Activated CD4-positive, alpha-beta T cell treated with anti-CD3 and anti-CD28 coated beads for 1 hour (primary cell): ENCODE results near the gene RYR2.

Experiments
- DNase-seq: peaks from one replicate; pipeline ENCODE4 v3.0.0-alpha.2; 2020

RYR2 gene

DNA sequence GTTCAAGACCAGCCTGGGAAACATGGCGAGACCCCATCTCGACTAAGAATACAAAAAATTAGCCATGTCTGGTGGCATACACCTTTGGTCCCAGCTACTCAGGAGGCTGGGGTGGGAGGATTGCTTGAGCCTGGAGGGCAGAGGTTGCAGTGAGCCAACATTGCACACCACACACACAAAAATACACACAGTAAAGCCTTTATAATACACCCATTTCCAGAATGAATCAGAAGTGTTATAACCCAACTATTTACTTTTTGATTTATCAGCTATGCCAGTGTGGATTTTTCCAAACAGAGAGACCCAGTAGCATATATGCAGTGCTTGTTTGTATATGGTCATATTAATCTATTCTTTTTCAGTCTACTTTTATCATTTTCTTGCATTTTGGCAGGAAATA lies 648.7 kb downstream of the RYR2 start:
- DNase-seq = no peak

DNA sequence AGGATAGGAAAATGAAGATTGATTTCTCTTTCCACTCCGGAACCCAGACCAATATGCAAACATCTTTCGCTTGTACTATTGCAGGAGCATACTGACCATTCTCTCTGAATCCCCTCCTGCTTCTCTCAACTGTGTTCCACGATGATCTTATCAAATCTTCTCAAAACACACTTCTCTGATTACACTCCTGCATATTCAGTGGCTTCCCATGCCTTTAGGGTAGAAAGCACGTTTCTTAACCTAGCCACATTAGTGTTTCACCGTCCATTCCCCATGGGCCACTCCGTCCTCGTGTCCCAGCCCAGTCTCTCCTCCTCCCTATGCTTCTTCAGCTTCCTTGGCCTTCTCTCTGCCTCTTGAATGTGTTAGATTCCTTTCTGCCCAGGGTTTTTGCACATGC lies 650.3 kb downstream of the RYR2 start:
- DNase-seq = no peak

DNA sequence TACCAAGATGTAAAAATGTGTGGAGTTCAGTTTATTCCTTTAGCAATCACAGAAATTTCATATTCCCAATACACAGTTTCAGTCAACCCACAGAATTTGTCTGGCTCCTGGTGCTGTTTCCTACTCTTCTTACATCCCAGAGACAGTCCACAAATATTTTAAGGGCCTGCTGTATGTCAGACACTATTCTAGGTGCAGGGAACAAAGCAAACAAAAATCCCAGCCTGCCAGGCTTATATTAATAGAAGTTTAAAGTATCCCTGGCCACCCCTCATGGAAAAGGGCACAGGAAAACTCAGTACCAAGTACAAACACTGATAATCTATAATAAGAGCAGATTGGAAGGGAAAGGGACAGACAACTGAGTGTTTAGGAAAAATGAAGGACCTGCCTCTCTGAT lies 653.9 kb downstream of the RYR2 start:
- DNase-seq = no peak

DNA sequence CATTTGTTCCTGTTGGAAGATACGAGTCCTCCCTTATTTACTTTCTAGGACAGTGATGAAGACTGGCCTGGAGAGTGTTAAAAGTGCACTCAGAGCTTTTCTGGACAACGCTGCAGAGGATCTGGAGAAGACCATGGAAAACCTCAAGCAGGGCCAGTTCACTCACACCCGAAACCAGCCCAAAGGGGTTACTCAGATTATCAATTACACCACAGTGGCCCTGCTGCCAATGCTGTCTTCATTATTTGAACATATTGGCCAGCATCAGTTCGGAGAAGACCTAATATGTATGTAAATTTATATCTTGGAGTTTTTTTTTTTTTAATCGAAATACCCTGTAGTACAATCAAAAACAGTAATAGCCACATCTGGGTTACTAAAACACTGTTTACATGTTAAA lies 658.2 kb downstream of the RYR2 start:
- DNase-seq = no peak

DNA sequence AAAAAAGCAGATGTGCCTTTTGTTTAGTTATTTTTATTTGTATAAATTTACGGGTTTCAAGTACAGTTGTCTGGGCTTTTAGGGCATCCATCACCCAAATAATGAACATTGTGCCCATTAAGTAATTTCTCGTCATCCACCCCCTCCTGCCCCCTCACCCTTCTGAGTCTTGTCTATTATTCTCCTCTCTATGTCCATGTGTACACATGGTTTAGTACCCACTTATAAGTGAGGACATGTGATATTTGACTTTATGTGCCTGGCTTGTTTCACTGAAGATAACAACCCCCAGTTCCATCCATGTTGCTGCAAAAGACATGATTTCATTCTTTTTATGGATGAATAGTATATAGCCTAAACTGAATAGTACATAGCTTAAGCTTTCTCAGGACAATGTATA lies 659.5 kb downstream of the RYR2 start:
- DNase-seq = no peak

DNA sequence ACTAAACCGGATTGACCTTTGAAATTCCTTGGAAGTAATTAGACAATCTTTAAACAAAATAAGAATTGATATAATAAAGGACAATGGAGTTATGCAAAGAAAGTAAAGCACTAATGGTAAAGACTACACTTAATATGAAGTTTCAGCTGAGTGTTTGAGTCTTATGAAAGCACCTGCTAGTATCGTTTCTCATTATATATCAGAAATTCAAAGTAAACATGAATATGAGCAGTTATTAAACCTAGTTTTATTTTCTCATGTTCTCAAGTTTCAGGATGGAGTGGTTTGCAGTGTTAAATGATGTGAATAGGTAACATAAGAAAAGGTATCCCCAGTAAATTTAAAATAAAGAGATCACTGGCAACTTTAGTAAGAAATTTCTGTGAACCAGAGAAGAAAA lies 660.2 kb downstream of the RYR2 start:
- DNase-seq = no peak

DNA sequence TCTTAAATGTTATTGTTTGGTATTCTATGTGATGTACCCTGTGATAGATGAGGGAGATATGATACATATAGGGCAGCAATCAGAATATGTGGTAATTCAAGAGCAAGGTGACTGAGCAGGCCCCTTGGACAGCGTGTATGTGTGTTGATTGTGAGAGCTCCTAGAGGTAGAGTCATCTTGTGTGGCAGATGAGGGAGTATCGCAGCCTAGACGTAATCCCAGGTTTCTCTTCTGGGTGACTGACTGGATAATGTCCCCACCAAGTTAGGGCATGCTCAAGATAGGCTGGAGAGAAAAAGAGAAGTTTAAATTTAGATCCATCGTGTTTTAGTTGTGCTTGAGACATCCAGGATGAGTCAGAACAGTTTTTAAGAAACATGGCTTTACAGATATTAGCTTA lies 663.5 kb downstream of the RYR2 start:
- DNase-seq = no peak

DNA sequence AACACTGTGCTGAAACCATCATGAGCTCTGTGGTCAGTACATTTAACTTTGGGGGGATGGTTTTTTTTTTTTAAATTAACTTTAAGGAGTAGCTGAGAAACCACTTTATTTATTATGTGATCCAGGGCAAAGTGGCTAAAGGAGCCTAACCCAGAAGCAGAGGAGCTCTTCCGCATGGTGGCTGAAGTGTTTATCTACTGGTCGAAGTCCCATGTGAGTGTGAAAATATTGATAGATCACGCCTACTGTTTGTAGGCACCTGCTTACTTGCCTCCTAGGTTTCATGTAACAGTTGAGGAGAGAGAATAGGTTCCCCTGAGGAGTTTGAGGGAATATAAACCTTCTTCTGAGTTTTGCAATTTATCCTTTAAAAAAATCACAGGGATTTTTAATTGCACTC lies 667.4 kb downstream of the RYR2 start:
- no peak for DNase-seq

DNA sequence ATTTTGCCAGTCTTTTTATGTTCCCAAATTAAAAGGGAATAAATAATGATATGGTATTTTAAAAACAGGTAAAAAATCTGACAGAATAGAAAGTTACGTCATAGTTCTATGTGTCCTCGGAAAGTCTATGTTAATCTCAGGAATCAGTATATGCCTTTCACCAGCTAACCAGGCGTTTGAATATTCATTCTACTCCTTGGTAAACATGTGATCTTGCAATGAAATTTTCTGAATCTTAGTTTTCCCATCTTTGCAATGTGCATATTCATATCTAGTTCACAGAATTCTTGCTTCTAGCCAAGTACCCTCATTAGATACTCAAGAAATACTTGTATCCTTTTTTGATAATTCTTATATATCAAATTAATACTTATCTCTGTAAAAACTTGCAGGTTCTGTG lies 669.3 kb downstream of the RYR2 start:
- DNase-seq = no peak

DNA sequence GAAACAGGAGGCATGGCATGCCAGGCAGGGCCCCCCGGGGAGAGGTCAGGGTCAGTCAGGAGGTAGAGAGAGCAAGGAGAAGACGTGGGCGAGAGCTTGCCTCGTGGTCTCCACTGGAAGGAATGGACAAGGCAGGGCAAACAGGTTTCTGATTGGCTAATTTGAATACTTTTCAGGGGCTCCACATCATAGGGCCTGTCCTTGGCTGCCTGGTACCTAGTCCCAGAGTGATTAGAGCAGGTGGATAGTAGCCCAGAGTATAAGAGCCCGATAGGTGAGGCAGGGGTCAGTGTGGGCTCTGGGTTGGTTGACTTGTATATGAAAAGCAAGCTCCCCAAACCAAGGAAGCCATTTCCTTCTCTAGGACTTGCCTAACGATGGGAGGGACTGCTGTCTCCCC lies 670.1 kb downstream of the RYR2 start:
- DNase-seq = no peak

DNA sequence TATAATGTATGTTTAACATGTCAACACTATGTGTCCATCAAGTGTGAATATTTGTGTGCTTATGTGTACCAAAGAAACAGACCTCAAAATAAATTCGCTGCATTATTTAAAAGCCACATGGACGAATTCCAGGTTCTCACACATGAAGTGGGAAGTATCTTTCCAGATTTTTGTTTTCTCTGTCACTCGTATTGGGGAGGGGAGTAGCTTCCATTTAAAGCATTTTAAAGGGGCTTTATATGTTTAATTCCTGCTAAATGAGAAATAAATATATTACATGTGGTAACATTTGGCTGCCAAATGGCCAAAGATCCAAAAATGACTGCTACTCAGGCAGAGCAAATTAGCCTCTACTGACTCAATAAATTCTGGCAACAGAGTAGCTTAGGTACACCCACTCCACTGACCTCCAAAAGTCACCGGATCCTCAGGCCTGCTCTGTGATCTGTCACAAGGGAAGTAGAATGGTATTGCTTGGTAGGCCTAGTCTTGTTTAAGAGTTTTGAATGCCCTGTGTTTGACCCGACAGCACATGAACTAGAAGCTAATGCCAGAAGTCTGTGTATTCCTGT lies 670.7 kb downstream of the RYR2 start:
- DNase-seq = no peak

DNA sequence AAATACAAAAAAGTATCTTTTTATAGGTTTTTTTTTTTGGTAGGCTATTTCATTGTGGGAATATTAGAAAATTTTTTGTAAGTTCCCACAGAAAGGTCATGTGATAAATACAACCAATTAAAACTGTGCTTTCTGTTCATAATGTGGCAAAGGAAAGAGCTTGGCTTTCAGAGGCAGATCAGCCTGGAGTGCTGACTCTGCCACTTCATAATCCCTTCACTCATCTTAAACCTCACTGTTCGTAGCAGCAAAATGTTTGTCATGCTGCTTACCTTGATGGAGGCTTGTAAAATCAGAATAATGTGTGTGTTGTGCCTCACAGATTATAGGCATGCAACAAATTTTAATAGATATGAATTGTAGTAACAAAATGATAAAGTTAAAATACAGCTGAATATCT lies 671.9 kb downstream of the RYR2 start:
- DNase-seq = no peak

DNA sequence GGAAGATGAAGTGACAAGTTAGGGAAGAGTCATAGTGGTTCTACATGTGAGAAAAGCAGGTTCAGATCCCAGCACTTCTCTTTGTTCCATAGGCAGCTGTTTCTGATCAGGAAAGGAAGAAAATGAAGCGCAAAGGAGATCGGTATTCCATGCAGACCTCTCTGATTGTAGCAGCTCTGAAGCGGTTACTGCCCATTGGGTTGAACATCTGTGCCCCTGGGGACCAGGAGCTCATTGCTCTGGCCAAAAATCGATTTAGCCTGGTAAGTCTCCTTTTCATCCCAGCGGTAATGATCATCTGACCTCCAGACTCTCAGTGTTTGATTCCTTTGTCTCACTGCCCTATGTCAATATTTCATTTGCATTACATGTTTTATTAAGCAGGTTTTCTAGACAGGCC lies 675.1 kb downstream of the RYR2 start:
- DNase-seq = no peak

DNA sequence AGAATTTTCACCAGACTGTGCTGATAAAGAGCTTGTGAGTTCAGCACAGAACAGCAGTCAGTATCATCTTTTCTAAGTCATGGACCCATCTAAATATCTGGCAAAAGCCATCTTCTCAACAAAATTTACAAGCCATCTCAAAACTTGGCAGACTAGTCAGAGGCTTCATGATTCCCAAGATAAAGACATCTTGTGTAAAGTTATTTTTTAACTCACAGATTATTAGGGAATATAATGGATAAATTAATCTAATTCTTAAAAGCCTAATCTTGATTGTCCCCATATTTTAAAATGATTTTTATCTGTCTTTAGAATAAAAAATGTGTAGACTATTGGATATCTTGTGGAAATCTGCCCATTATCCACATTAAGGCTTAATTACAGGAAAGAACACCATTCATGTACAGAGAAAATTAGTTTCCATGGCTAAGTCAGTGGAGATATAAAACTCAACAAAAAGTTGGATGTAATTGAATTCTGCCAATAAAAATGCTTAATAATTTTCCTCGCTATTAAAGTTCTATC lies 688.9 kb downstream of the RYR2 start:
- DNase-seq = no peak

DNA sequence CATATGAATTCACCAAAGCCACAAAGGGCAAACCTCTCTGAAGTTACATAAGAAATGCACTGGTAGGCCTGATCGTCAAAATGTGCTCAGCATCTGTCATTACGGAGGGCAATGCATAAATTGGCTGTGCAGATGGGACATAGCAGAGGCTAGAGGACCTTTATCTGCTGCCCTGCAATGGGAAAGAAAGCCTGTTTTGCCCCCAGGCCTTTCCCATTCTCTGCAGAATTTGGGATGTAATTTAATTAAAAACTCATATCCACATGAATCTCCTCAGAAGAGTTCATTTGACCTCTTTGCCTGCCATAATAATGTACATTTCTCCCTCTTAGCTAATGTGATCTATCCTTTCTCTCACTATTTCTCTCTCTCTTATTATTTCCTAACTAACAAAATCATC lies 690.7 kb downstream of the RYR2 start:
- DNase-seq = no peak

DNA sequence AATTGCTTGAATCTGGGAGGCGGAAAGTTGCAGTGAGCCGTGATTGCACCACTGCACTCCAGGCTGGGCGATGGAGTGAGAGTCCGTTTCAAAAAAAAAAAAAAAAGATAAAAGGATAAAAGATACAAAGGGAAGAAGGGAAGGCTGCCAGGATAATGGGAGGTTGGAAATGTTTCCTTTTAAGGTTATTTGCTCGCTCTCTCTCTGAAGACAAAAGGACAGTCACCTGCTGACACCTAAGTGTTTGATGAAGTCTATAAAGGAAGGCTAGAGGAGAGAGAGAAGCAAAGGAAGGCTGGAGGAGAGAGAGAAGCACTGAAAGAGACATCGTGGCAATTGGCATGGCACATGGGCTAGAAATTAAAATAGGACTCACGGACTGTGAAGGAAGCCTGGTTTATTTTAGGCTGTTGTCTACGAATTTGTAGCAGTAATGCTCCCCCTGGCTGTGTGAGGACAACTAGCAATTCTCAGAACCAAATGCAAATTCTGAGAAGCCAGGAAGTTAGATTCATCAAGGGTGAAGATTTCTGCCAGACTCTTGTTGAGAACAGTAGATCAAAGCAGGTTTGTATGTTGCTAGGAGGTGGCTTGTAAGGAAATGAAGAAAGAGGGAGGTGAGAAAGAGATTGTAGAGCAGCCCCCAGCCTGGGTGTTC lies 694.5 kb downstream of the RYR2 start:
- no peak for DNase-seq

DNA sequence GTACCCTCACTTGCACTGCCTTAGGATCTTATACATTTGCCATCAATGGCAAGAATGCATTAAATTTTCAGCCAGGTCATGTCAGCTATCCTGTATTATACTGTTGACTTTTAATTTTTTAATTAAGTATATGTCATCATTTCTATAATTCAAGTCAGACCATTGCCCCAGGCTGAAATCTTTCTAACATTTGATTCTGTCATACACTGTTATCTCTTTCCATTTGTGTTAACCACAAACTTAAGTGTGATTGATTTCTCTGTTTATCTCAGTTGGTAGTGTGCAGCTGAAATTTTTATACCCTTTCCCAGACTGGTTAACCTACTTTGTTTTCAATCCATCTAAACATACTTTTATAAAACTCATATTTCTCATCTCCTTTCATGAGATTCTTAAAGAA lies 695.5 kb downstream of the RYR2 start:
- DNase-seq = no peak

DNA sequence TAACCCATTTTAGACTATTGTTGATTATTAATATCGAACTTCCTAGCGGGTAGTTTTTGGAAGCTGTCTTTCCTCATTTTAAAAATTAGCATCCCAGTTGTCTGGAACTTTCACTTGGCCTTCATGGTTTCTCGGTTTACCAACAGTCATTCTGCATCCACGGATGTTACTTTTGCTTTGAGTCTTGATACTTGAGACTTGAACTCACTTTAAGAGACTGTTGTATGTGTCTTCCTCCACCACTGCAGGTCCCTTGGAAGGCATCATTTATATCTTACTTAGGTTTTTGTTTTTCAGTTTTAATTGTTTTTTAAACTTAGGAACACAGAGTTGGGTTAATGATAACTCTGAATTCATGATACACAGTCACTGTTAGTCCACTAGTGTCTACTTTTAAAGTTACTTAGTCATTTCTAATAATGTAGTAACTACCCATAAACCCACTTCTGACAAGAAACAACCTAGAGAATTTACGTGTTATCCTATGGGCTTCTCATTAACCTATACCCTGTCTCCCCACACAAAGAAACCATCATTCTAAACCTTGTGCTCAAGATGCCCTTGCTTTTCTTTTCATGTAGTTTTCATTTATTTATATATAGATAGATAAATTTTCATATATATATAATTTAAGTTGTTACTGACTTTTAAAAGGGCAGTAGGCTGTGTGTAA lies 696.1 kb downstream of the RYR2 start:
- no peak for DNase-seq

DNA sequence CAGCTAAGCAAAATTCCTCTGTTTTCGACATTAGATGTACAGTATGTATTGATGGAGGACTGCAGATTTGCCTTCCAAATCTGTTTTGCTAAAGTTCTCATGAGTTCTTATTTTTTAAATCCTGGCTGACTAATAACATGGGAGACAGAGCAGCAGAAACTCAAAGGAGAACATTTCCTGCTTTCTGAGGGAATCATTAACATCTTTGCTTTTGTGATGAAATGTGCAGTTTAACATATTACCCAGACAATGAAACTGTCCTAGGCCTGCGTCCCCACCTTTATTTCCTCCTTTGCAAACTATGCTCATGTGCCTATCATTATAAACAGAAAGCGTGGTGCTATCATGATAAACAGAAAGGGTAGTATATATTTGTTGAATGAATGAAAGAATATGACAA lies 698.9 kb downstream of the RYR2 start:
- DNase-seq = no peak

DNA sequence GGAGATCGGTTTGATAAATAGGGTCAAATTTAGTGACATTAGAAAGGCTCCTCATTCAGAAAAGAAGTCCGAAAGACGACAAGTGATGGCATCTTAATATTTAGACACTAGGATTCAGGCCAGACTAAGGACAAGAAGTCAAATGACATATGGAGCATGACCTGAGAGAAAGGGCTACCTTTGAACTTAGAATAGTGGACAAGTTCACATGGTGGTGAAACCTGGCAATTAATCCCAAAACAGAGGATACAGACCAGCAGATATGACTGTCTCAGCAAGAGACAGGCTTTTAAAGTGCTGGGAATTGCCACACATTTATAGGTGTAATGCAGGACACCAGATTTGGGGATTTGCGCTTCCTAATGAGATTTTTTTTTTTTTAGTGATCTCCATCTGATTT lies 703.6 kb downstream of the RYR2 start:
- no peak for DNase-seq

DNA sequence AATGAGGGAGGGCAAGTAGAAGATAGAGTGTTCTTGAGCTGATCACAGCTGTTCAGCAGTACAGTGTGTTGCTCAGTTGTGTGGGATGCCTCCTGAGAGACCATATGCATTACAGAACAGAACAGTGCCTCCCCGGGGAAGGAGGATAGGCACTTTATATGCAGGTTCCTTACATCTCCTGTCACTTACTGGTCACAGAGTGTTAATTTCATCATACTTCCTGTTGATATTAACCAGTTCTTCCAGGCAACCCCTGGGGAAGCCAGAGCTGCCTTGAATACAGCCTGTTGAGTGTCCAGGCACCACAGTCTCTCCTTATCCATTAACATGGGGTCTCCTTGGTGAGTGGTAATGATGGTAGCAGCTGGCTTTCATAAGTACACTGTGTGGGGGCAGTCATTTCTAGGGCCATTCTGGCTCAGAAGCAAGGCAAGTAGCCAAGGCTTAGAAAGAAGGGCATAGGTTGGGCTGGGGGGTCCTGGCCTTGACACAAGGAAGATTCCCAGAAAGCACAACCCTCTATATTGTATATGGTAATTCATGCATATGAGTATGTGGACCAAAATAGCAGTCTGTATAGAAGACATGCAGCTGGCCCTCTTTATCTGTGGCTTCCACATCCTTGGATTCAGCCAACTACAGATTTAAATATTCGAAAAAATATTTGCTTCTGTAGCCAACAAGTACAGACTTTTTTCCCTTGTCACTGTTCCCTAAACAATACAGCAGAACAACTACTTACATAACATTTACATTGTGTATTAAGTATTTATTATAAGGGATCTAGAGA lies 706.4 kb downstream of the RYR2 start:
- no peak for DNase-seq

DNA sequence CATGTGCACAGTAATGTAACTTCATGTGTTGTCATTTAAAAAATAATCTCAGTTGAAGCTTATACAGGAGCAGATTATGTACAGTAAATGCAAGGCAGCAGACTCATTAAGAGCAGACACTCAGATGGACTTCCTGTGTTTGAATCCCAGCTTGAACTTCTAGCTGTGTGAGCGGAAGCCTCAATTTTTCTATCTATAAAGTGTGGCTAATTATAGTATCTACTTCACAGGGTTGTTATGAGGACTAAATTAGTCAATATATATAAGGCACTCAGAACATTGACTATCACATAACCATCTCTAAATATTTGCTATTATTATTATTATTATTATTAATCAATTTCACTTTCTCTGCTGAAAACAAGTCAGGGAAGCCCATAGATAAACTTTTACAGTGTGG lies 707.1 kb downstream of the RYR2 start:
- no peak for DNase-seq

DNA sequence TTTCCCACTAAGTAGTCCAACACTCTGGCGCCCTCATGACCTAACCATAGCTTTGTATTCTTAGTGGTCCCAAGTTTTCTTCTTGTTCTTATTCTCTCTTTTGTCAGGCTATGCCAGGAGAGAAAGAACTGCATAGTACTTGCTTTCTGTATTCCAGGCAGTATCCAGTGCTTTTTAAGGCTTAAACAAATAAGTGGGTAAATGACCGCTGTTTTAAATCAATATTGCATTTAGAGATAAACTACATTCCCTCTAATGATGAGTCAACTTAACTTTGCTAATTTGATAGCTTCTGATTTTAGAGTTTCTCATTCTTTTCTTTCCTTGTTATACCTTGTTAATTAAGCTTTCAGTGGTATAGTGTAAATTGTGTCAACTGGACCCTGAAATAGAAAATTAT lies 709.1 kb downstream of the RYR2 start:
- no peak for DNase-seq

DNA sequence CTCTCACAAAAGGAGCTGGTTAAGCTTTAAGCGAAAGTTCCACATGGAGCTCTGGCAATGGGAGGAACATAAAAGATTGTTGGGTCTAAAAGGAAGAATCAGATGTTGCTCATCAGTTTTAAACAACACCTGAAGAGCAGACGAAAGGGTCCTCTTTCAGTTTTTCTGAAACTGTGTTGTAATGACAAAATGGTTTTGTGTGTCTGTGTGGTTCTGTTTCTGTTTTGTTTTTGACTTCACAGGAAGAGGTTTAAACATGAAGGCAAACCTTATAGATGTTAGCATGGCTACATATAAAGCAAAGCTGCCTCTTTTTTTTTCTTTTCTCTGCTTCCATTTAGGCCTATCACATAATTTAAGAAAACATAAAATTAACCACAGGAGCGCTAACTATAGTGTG lies 712.6 kb downstream of the RYR2 start:
- DNase-seq = no peak
